VCaP (cell line): ENCODE measurements around the gene CERS6.

Experiments
- H3K27ac ChIP-seq: fragments of 450-650 bp; 2 replicates; pipeline ENCODE4 v1.5.1; 2017
- CTCF ChIP-seq: fragments of 450-650 bp; conservative IDR thresholded peaks from 2 replicates; pipeline ENCODE4 v1.5.1; 2017; ENCODE audit warnings: mild to moderate bottlenecking, moderate library complexity

CERS6 gene

GRCh38 chr2:168819050-168819715 lies 363.1 kb downstream of the CERS6 start:
- H3K27ac ChIP-seq: no peak overlapping the region
- TF ChIP-seq CTCF: no peak

- TF ChIP-seq CTCF: no peak
These were observed 363.9 kb downstream of the CERS6 start for GRCh38 chr2:168819829-168820489.

GRCh38 chr2:168821577-168821976 lies 365.5 kb downstream of the CERS6 start:
- H3K27ac ChIP-seq: no peak overlapping the region
- TF ChIP-seq CTCF: no peak

More at GRCh38 chr2:168819829-168820489, 363.9 kb downstream of the CERS6 start:
- H3K27ac ChIP-seq: no peak overlapping the region

GRCh38 chr2:168821992-168822391 lies 365.9 kb downstream of the CERS6 start:
- H3K27ac ChIP-seq: no peak overlapping the region
- TF ChIP-seq CTCF: no peak
